MM.1S (cell line): ENCODE measurements around the gene THADA.

Experiments
- CTCF ChIP-seq: fragments of 300-600 bp; sonication (generic); IDR thresholded peaks from 2 replicates; pipeline ENCODE4 v1.5.1; 2016; ENCODE audit warnings: antibody characterized with exemption, low read length, mixed read lengths
- EZH2 ChIP-seq: fragments of 300-600 bp; sonication (generic); optimal IDR thresholded peaks from 2 replicates; pipeline ENCODE3; 2017; ENCODE audit warnings: low read depth, mild to moderate bottlenecking, antibody characterized with exemption, low read length, mixed read lengths
- EZH2phosphoT487 ChIP-seq: fragments of 300-600 bp; sonication (generic); IDR thresholded peaks from 2 replicates; pipeline ENCODE4 v1.6.1; 2018; ENCODE audit warnings: antibody characterized with exemption, low read length

GRCh38 chr2:43367012-43367782, 228.6 kb downstream of the THADA start:
- no peak for TF ChIP-seq CTCF
- no peak for TF ChIP-seq EZH2
- TF ChIP-seq EZH2phosphoT487 = no peak
